NCI-H524 (cell line): ENCODE data around the gene CNGA2.

Source experiments
- DNase-seq, 2 experiments: peaks; one replicate each; lab custom pipeline; 2025; lab: John Stamatoyannopoulos, UW

The CNGA2 gene

GRCh38 chrX:151712253-151712652 lies 22.3 kb upstream of the CNGA2 start:
- no peak for DNase-seq

GRCh38 chrX:151713849-151714248 lies 20.7 kb upstream of the CNGA2 start:
- peak; percentile 23 to 49 for DNase-seq

- peak in 1 of 2 experiments; percentile 34 for DNase-seq
These were observed 20.2 kb upstream of the CNGA2 start for GRCh38 chrX:151714362-151714761.

- no peak for DNase-seq
These were observed 18.8 kb upstream of the CNGA2 start, which contains the start of gene FATE1 for GRCh38 chrX:151715752-151716151. TSS of gene FATE1 (plus strand) at chrX:151716035. CDS start at chrX:151716120, 85 bp downstream.

- no peak for DNase-seq
These were observed 12.2 kb upstream of the CNGA2 start for GRCh38 chrX:151722241-151722846.

- no peak for DNase-seq
These were observed 11.3 kb upstream of the CNGA2 start for GRCh38 chrX:151723156-151723760.

- DNase-seq, result no peak
These were observed 9.8 kb upstream of the CNGA2 start for GRCh38 chrX:151724563-151725337.

GRCh38 chrX:151725338-151725614 lies 9.3 kb upstream of the CNGA2 start:
- no peak for DNase-seq

GRCh38 chrX:151726751-151727150 lies 7.8 kb upstream of the CNGA2 start:
- DNase-seq, result no peak

- DNase-seq, result no peak
These were observed 7.2 kb upstream of the CNGA2 start for GRCh38 chrX:151727346-151727745.

- no peak for DNase-seq
These were observed 5.4 kb upstream of the CNGA2 start for GRCh38 chrX:151729056-151729725.

GRCh38 chrX:151735219-151735618 lies 673 bp downstream of the CNGA2 start:
- no peak for DNase-seq

GRCh38 chrX:151736685-151737084 lies 2.1 kb downstream of the CNGA2 start:
- DNase-seq, result no peak

GRCh38 chrX:151737494-151737893 lies 2.9 kb downstream of the CNGA2 start:
- no peak for DNase-seq

GRCh38 chrX:151738751-151739150 lies 4.2 kb downstream of the CNGA2 start:
- DNase-seq, result no peak

- no peak for DNase-seq
These were observed 7.1 kb downstream of the CNGA2 start for GRCh38 chrX:151741606-151742005.

- no peak for DNase-seq
These were observed 7.8 kb downstream of the CNGA2 start for GRCh38 chrX:151742311-151742710.

GRCh38 chrX:151743651-151744470 lies 9.3 kb downstream of the CNGA2 start:
- DNase-seq, result no peak

GRCh38 chrX:151745651-151746050 lies 11.1 kb downstream of the CNGA2 start:
- DNase-seq, result no peak

GRCh38 chrX:151746502-151746901 lies 12.0 kb downstream of the CNGA2 start:
- DNase-seq, result no peak

GRCh38 chrX:151750511-151750910 lies 16.0 kb downstream of the CNGA2 start:
- DNase-seq, result no peak

GRCh38 chrX:151752847-151753246 lies 18.3 kb downstream of the CNGA2 start:
- DNase-seq, result no peak
